ENCODE measurements around the gene SACS. TPM values are rescaled to one million over a fixed set of nuclear protein-coding genes. Genes with fewer than 3 reads are reported as not detected.

SACS gene
- total RNA-seq, 4 donors from 2014 or later = 7.1 to 9.3 (median 8.3) TPM

- Histone ChIP-seq H3K4me1 (peaks cover 0 to 5% of the 10 kb centered on the region in 2 donors), H3K4me3 (replicated peaks in 1 of 3) (no peak overlapping the region), H3K36me3 (no peaks in the 10 kb centered on the region), H3K9me3 (no peaks in the 10 kb centered on the region), H3K27ac (no peak overlapping the region), H3K27me3 (no peaks in the 10 kb centered on the region)
- WGBS, 2 donors = 70 to 76% methylated on average over 7 of the region's 7 CpGs
- no peak for DNase-seq
- TF ChIP-seq CTCF (IDR thresholded peaks at IDR 0.05) (no peak), POLR2A (IDR thresholded peaks at IDR 0.05) (no peak)
- intact Hi-C loops (cut with DNase I) = no loop called here
These were observed 37.5 kb upstream of the SACS start for GRCh38 chr13:23470790-23471614.

GRCh38 chr13:23469951-23470421, 36.5 kb upstream of the SACS start:
- Histone ChIP-seq H3K27ac (no peak overlapping the region), H3K4me1 (peaks cover 0 to 5% of the 10 kb centered on the region in 2 donors), H3K9me3 (no peaks in the 10 kb centered on the region), H3K27me3 (no peaks in the 10 kb centered on the region), H3K4me3 (replicated peaks in 1 of 3) (no peak overlapping the region), H3K36me3 (no peaks in the 10 kb centered on the region)
- WGBS, 2 donors = 71 to 74% methylated on average over 9 of the region's 9 CpGs
- intact Hi-C loops (cut with DNase I) = loop anchor here (5.0 kb wide), 2 partner anchors 237 to 402 kb away; no protein-coding TSS in a partner anchor
- no peak for TF ChIP-seq CTCF (IDR thresholded peaks at IDR 0.05)
- TF ChIP-seq POLR2A (IDR thresholded peaks at IDR 0.05) = no peak
- DNase-seq = no peak

GRCh38 chr13:23468811-23469210, 35.3 kb upstream of the SACS start:
- no peaks in the 10 kb centered on the region for H3K36me3 ChIP-seq
- DNase-seq = no peak
- no peak for TF ChIP-seq CTCF (IDR thresholded peaks at IDR 0.05)
- no peak for TF ChIP-seq POLR2A (IDR thresholded peaks at IDR 0.05)
- no peaks in the 10 kb centered on the region for H3K27me3 ChIP-seq
- no peaks in the 10 kb centered on the region for H3K9me3 ChIP-seq
- 88 to 93% methylated on average over 3 of the region's 3 CpGs for WGBS, 2 donors
- peaks cover 0 to 5% of the 10 kb centered on the region in 2 donors for H3K4me1 ChIP-seq
- no peak overlapping the region for H3K4me3 ChIP-seq (replicated peaks in 1 of 3)
- intact Hi-C loops (cut with DNase I) = loop anchor here (5.0 kb wide), 2 partner anchors 238 to 403 kb away; no protein-coding TSS in a partner anchor
- no peak overlapping the region for H3K27ac ChIP-seq

GRCh38 chr13:23467932-23468278, 34.4 kb upstream of the SACS start:
- no peak overlapping the region for H3K27ac ChIP-seq
- 90 to 94% methylated on average over 3 of the region's 3 CpGs for WGBS, 2 donors

More at GRCh38 chr13:23467932-23468278, 34.4 kb upstream of the SACS start:
- Histone ChIP-seq H3K4me3 (replicated peaks in 1 of 3) (no peak overlapping the region), H3K9me3 (no peaks in the 10 kb centered on the region), H3K4me1 (peaks cover 0 to 5% of the 10 kb centered on the region in 2 donors), H3K36me3 (no peaks in the 10 kb centered on the region), H3K27me3 (no peaks in the 10 kb centered on the region)
- no peak for TF ChIP-seq POLR2A (IDR thresholded peaks at IDR 0.05)
- no peak for TF ChIP-seq CTCF (IDR thresholded peaks at IDR 0.05)
- no peak for DNase-seq
- intact Hi-C loops (cut with DNase I) = loop anchor here (5.0 kb wide), 2 partner anchors 239 to 404 kb away; no protein-coding TSS in a partner anchor
